A549 (cell line): ENCODE measurements around the gene VPS41. TPM values are rescaled to one million over a fixed set of nuclear protein-coding genes. Genes with fewer than 3 reads are reported as not detected.

Source experiments
- ATAC-seq, 2 experiments: fragments of 200-7000 bp in 1 of 2; fragments of >200 bp in 1 of 2; cut with Nextera tagmentation in 1 of 2; cut with Tn5 transposase in 1 of 2; 3 replicates each; pipeline versions ENCODE4 v1.8.0 to v1.9.1; 2018 to 2020; ENCODE audit warnings: mild to moderate bottlenecking in 1 of 2, moderate library complexity in 1 of 2
- CTCF ChIA-PET: fragments of 300-600 bp; sonication (Branson Sonifier 250); formaldehyde crosslinking; extraction: SDS; loops from one replicate; lab custom pipeline; 2021; ENCODE audit warnings: antibody characterized with exemption, inconsistent platforms; lab: Yijun Ruan, JAX
- POLR2A ChIA-PET: fragments of 350-600 bp; formaldehyde crosslinking; extraction: SDS; loops from one replicate; lab custom pipeline; 2021; ENCODE audit warnings: antibody characterized with exemption, inconsistent platforms; lab: Yijun Ruan, JAX
- DNase-seq, 2 experiments: peaks; one replicate each; pipeline versions ENCODE4 v3.0.0 to v3.0.0-alpha.2; 2011 to 2016; ENCODE audit warnings: low read depth in 1 of 2, low spot score in 1 of 2
- FAIRE-seq: peaks from 2 replicates; lab custom pipeline; 2011; peaks lifted over from hg19 to GRCh38; lab: Jason Lieb, UNC
- H3K27ac ChIP-seq, 2 experiments: fragments of >200 bp; sonication (Bioruptor Twin); formaldehyde crosslinking; 3 replicates each; pipeline ENCODE4 v1.5.1; 2016 to 2017
- H3K4me1 ChIP-seq: fragments of >200 bp; sonication (Bioruptor Twin); formaldehyde crosslinking; 3 replicates; pipeline ENCODE4 v1.6.1; 2016
- H3K4me2 ChIP-seq: fragments of >200 bp; sonication (Bioruptor Twin); formaldehyde crosslinking; 3 replicates; pipeline ENCODE4 v1.6.1; 2016
- H3K4me3 ChIP-seq: fragments of >200 bp; sonication (Bioruptor Twin); formaldehyde crosslinking; 3 replicates; pipeline ENCODE4 v1.5.1; 2016
- H3K9me3 ChIP-seq: fragments of >200 bp; sonication (Bioruptor Twin); formaldehyde crosslinking; 3 replicates; pipeline ENCODE4 v1.6.1; 2016
- CHD4 ChIP-seq: fragments of 200-600 bp; sonication (generic); IDR thresholded peaks from 2 replicates; pipeline ENCODE4 v1.6.1; 2016; ENCODE audit warnings: antibody characterized with exemption, mild to moderate bottlenecking, borderline replicate concordance
- E2F6 ChIP-seq: IDR thresholded peaks from 2 replicates; pipeline ENCODE4 v1.6.1; 2012; ENCODE audit warnings: low read depth, borderline replicate concordance
- GATA3 ChIP-seq: IDR thresholded peaks from 2 replicates; pipeline ENCODE4 v1.6.1; 2012; ENCODE audit warnings: borderline replicate concordance
- HMGXB4 ChIP-seq: fragments of 250-450 bp; sonication (Bioruptor Pico); IDR thresholded peaks from 2 replicates; pipeline ENCODE4 v1.5.0; 2021; ENCODE audit warnings: mild to moderate bottlenecking, moderate library complexity, borderline replicate concordance
- HOXB5 ChIP-seq: fragments of 250-450 bp; sonication (Bioruptor Pico); IDR thresholded peaks from 2 replicates; pipeline ENCODE4 v1.5.0; 2020; ENCODE audit warnings: mild to moderate bottlenecking, moderate library complexity
- JUNB ChIP-seq: fragments of >200 bp; sonication (Bioruptor Twin); formaldehyde crosslinking; IDR thresholded peaks from 2 replicates; pipeline ENCODE4 v1.6.1; 2016
- KDM1A ChIP-seq: fragments of 200-600 bp; sonication (generic); IDR thresholded peaks from 2 replicates; pipeline ENCODE4 v1.6.1; 2016; ENCODE audit warnings: low read depth, mild to moderate bottlenecking
- KDM5A ChIP-seq: fragments of 200-600 bp; sonication (generic); IDR thresholded peaks from 2 replicates; pipeline ENCODE4 v1.6.1; 2016; ENCODE audit warnings: antibody characterized with exemption, mild to moderate bottlenecking
- MAX ChIP-seq: IDR thresholded peaks from 2 replicates; pipeline ENCODE4 v1.6.1; 2012
- MYC ChIP-seq: IDR thresholded peaks from 2 replicates; pipeline ENCODE4 v1.6.1; 2012; ENCODE audit warnings: mild to moderate bottlenecking, inconsistent platforms, low read length, improper control_type of control experiment, borderline replicate concordance
- NR3C1 ChIP-seq: fragments of >200 bp; sonication (Bioruptor Twin); formaldehyde crosslinking; IDR thresholded peaks from 3 replicates; pipeline ENCODE4 v1.6.1; 2017
- PHF8 ChIP-seq: fragments of 200-600 bp; sonication (generic); IDR thresholded peaks from 2 replicates; pipeline ENCODE4 v1.6.1; 2016; ENCODE audit warnings: low read depth, mild to moderate bottlenecking, antibody characterized with exemption, moderate library complexity, borderline replicate concordance
- RAD21 ChIP-seq, 2 experiments: fragments of >200 bp in 1 of 2; sonication (Bioruptor Twin) in 1 of 2; formaldehyde crosslinking in 1 of 2; IDR thresholded peaks in 1 of 2; conservative IDR thresholded peaks in 1 of 2; 2 replicates in 1 of 2; 3 replicates in 1 of 2; pipeline ENCODE4 v1.6.1; 2012 to 2018; ENCODE audit warnings: inconsistent platforms in 1 of 2
- RCOR1 ChIP-seq: fragments of 150-350 bp; IDR thresholded peaks from 2 replicates; pipeline ENCODE4 v1.6.1; 2014; ENCODE audit warnings: antibody characterized with exemption, low read length, low read depth
- RNF2 ChIP-seq: fragments of 200-600 bp; sonication (generic); IDR thresholded peaks from 2 replicates; pipeline ENCODE4 v1.6.1; 2016; ENCODE audit warnings: low read depth, mild to moderate bottlenecking, antibody characterized with exemption, moderate library complexity, borderline replicate concordance
- SREBF2 ChIP-seq: fragments of 450-650 bp; IDR thresholded peaks from 2 replicates; pipeline ENCODE4 v1.6.1; 2014; ENCODE audit warnings: mild to moderate bottlenecking, moderate library complexity
- TP53 ChIP-seq: fragments of 250-450 bp; sonication (Bioruptor Pico); IDR thresholded peaks from 2 replicates; pipeline ENCODE4 v1.5.0; 2021; ENCODE audit warnings: mild to moderate bottlenecking, moderate library complexity
- ZC3H11A ChIP-seq: fragments of 450-650 bp; IDR thresholded peaks from 2 replicates; pipeline ENCODE4 v1.6.1; 2014; ENCODE audit warnings: antibody characterized with exemption, mild to moderate bottlenecking
- ZNF302 ChIP-seq: fragments of 250-450 bp; sonication (Bioruptor Pico); IDR thresholded peaks from 2 replicates; pipeline ENCODE4 v1.9.0; 2021; ENCODE audit warnings: inconsistent platforms, mild to moderate bottlenecking, moderate library complexity
- WGBS: methylation state at CpG from one replicate; pipeline ENCODE4 v1.1.6; 2017; ENCODE audit errors: missing lambda C conversion rate; 5-methylcytosine and 5-hydroxymethylcytosine counted together
- polyA plus RNA-seq, 4 experiments: library from polyadenylated mRNA; depleted of rRNA in 3 of 4; stranded (reverse); fragments of >200 nt; fragmentation: RNase III in 1 of 4; extraction: RNeasy Plus Mini Kit Qiagen cat#74134 plus additional on column Dnase treatment in 1 of 4; gene quantifications; 2 replicates in 3 of 4; 3 replicates in 1 of 4; pipeline ENCODE4 v1.2.3, GENCODE V29; 2011 to 2017

VPS41 gene
- polyA plus RNA-seq, 2 of the 4 experiments (the other 2 are of a cell fraction) = 24.6 to 59.9 TPM

- DNase-seq (no peak), FAIRE-seq (no peak), ATAC-seq (no peak)
- ChIA-PET POLR2A (no interaction called here), CTCF (interaction anchor here (0.6 to 1.1 kb wide), 3 partner anchors 13 to 325 kb away, joined by 3 read pairs; no protein-coding TSS in a partner anchor)
- 64% methylated on average over 3 of the region's 3 CpGs for WGBS
- Histone ChIP-seq H3K9me3 (no peaks in the 10 kb centered on the region), H3K4me3 (no peak overlapping the region), H3K27ac (no peak overlapping the region), H3K4me2 (no peak overlapping the region), H3K4me1 (no peaks in the 10 kb centered on the region)
- no peak for TF ChIP-seq SREBF2
- TF ChIP-seq NR3C1 = no peak
- TF ChIP-seq E2F6 = no peak
These were observed 133.3 kb downstream of the VPS41 start for GRCh38 chr7:38775506-38776175.

- TF ChIP-seq HMGXB4 (CRISPR knock-in tag) = no peak
- TF ChIP-seq HOXB5 = no peak
- TF ChIP-seq, all 56 proteins: peak for 0
- no peak overlapping the region for H3K4me2 ChIP-seq
- POLR2A ChIA-PET = no interaction called here
- H3K27ac ChIP-seq = no peak overlapping the region
- WGBS = 48% methylated on average over 2 of the region's 2 CpGs
- no peak overlapping the region for H3K4me3 ChIP-seq
- FAIRE-seq (no peak), ATAC-seq (no peak), DNase-seq (no peak)
- no peaks in the 10 kb centered on the region for H3K9me3 ChIP-seq
- H3K4me1 ChIP-seq = no peaks in the 10 kb centered on the region
- CTCF ChIA-PET = no interaction called here
These were observed 135.6 kb downstream of the VPS41 start for GRCh38 chr7:38773430-38773829.

- Histone ChIP-seq H3K27ac (no peak overlapping the region), H3K9me3 (no peaks in the 10 kb centered on the region), H3K4me2 (no peak overlapping the region), H3K4me1 (no peaks in the 10 kb centered on the region), H3K4me3 (no peak overlapping the region)
- FAIRE-seq (no peak), DNase-seq (no peak), ATAC-seq (no peak)
- WGBS = 55% methylated on average over 2 of the region's 2 CpGs
- ChIA-PET CTCF (no interaction called here), POLR2A (no interaction called here)
- TF ChIP-seq HMGXB4 (CRISPR knock-in tag) (no peak), TP53 (CRISPR knock-in tag) (no peak)
These were observed 148.8 kb downstream of the VPS41 start for GRCh38 chr7:38760226-38760625.

- TF ChIP-seq HMGXB4 (CRISPR knock-in tag) = no peak
- TF ChIP-seq GATA3 = no peak
- TF ChIP-seq RNF2 = no peak
- no peak for TF ChIP-seq MYC
- no peak for TF ChIP-seq RAD21 (conservative IDR thresholded peaks at IDR 0.05 in 1 of 2, IDR thresholded peaks at IDR 0.05 in 1 of 2)
- TF ChIP-seq ZC3H11A = no peak
- TF ChIP-seq KDM1A = no peak
- no peak for TF ChIP-seq JUNB
- TF ChIP-seq CHD4 = no peak
- no peak for TF ChIP-seq MAX
- no peak for TF ChIP-seq KDM5A
- no peak for TF ChIP-seq RCOR1
- TF ChIP-seq PHF8 = no peak
- no peak for TF ChIP-seq ZNF302 (CRISPR knock-in tag)
- TF ChIP-seq, all 56 proteins: peak for 0
- ChIA-PET POLR2A (no interaction called here), CTCF (interaction anchor here (1.0 kb wide), 1 partner anchor 11 kb away, joined by 3 read pairs; no protein-coding TSS in a partner anchor)
- no peak for ATAC-seq
- no peak for DNase-seq
- Histone ChIP-seq H3K4me2 (no peak overlapping the region), H3K4me1 (no peaks in the 10 kb centered on the region), H3K27ac (no peak overlapping the region), H3K4me3 (no peak overlapping the region), H3K9me3 (no peaks in the 10 kb centered on the region)
- FAIRE-seq = no peak
- WGBS = 100% methylated on average over 2 of the region's 2 CpGs
These were observed 150.0 kb downstream of the VPS41 start for GRCh38 chr7:38759028-38759427.
